Adipocyte (in vitro differentiated cells): ENCODE results near the gene LRRTM4.

Experiments used
- DNase-seq: peaks from one replicate; pipeline ENCODE4 v3.0.0-alpha.2; 2015; ENCODE audit warnings: low read depth
- H3K27me3 ChIP-seq: replicated peaks from 2 replicates; pipeline ENCODE4 v1.7.0; 2013; ENCODE audit warnings: mild to moderate bottlenecking, low read length, moderate library complexity; ENCODE audit not compliant: control insufficient read depth, insufficient read depth
- H3K36me3 ChIP-seq: 2 replicates; pipeline ENCODE4 v1.7.0; 2013; ENCODE audit warnings: low read length, mild to moderate bottlenecking, moderate library complexity; ENCODE audit not compliant: control insufficient read depth, insufficient read depth, severe bottlenecking
- H3K4me1 ChIP-seq: 2 replicates; pipeline ENCODE4 v1.7.0; 2013; ENCODE audit warnings: mild to moderate bottlenecking, low read length, moderate library complexity; ENCODE audit not compliant: control insufficient read depth, insufficient read depth
- H3K4me3 ChIP-seq: 2 replicates; pipeline ENCODE4 v1.7.0; 2013; ENCODE audit warnings: mild to moderate bottlenecking, low read length, moderate library complexity
- H3K9ac ChIP-seq: 2 replicates; pipeline ENCODE4 v1.7.0; 2013; ENCODE audit warnings: mild to moderate bottlenecking, low read length, moderate library complexity
- H3K9me3 ChIP-seq: 2 replicates; pipeline ENCODE4 v1.7.0; 2013; ENCODE audit warnings: mild to moderate bottlenecking, low read length, moderate library complexity; ENCODE audit not compliant: control insufficient read depth

The LRRTM4 gene

GRCh38 chr2:77521931-77522470 is at the start of gene LRRTM4:
Gene LRRTM4, minus strand, starts transcription at chr2:77522376.
- Histone ChIP-seq H3K27me3 (no peaks in the 10 kb centered on the region), H3K9ac (no peak within 1 kb of the TSS), H3K4me1 (no peaks in the 10 kb centered on the region), H3K4me3 (no peak within 1 kb of the TSS), H3K36me3 (no peaks in the 10 kb centered on the region), H3K9me3 (no peaks in the 10 kb centered on the region)
- DNase-seq = no peak

- Histone ChIP-seq H3K9ac (no peak overlapping the region), H3K9me3 (no peaks in the 10 kb centered on the region), H3K4me3 (no peak overlapping the region), H3K36me3 (no peaks in the 10 kb centered on the region), H3K27me3 (no peaks in the 10 kb centered on the region), H3K4me1 (no peaks in the 10 kb centered on the region)
- DNase-seq = no peak
Observed at GRCh38 chr2:77571545-77571944, 49.4 kb upstream of the LRRTM4 start.

- Histone ChIP-seq H3K36me3 (no peaks in the 10 kb centered on the region), H3K4me1 (no peaks in the 10 kb centered on the region)
- DNase-seq = no peak
Observed at GRCh38 chr2:77567723-77568122, 45.5 kb upstream of the LRRTM4 start.

GRCh38 chr2:77566582-77566981 is 44.4 kb upstream of the LRRTM4 start:
- no peak overlapping the region for H3K4me3 ChIP-seq
- no peak for DNase-seq
- H3K9ac ChIP-seq = no peak overlapping the region
- no peaks in the 10 kb centered on the region for H3K9me3 ChIP-seq
- no peaks in the 10 kb centered on the region for H3K27me3 ChIP-seq
- H3K4me1 ChIP-seq = no peaks in the 10 kb centered on the region
- no peaks in the 10 kb centered on the region for H3K36me3 ChIP-seq

More at GRCh38 chr2:77567723-77568122, 45.5 kb upstream of the LRRTM4 start:
- H3K9ac ChIP-seq = no peak overlapping the region
- H3K27me3 ChIP-seq = no peaks in the 10 kb centered on the region
- H3K9me3 ChIP-seq = no peaks in the 10 kb centered on the region
- H3K4me3 ChIP-seq = no peak overlapping the region

GRCh38 chr2:77566131-77566530 is 44.0 kb upstream of the LRRTM4 start:
- H3K27me3 ChIP-seq = no peaks in the 10 kb centered on the region
- no peak for DNase-seq
- H3K9ac ChIP-seq = no peak overlapping the region
- no peak overlapping the region for H3K4me3 ChIP-seq
- H3K9me3 ChIP-seq = no peaks in the 10 kb centered on the region
- H3K36me3 ChIP-seq = no peaks in the 10 kb centered on the region
- no peaks in the 10 kb centered on the region for H3K4me1 ChIP-seq

DNA sequence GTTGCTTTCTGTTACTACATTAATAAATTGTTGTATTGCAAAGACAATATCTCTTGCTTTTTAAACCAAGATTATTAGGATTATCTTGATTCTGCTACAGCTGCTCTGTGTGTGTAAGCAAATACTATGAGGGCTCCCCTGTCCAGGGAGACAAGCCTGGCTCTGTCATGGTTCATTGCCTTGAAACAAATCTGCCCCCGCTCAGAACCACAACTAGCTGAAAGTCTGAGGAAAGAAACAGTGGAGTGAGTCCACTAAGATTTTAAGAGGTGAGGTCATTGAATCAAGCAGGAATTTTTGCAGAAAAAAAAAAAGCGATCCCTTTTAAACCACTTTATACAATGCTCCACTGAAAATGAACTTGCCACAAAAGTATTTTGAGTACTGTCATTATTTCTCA is 30.8 kb upstream of the LRRTM4 start:
- Histone ChIP-seq H3K27me3 (no peaks in the 10 kb centered on the region), H3K36me3 (no peaks in the 10 kb centered on the region), H3K9ac (no peak overlapping the region), H3K4me1 (no peaks in the 10 kb centered on the region), H3K9me3 (peaks cover 3% of the 10 kb centered on the region), H3K4me3 (no peak overlapping the region)
- DNase-seq = no peak

- Histone ChIP-seq H3K4me1 (no peaks in the 10 kb centered on the region), H3K9ac (no peak overlapping the region), H3K9me3 (no peaks in the 10 kb centered on the region), H3K36me3 (no peaks in the 10 kb centered on the region), H3K4me3 (no peak overlapping the region), H3K27me3 (no peaks in the 10 kb centered on the region)
- no peak for DNase-seq
Observed at GRCh38 chr2:77538031-77538430, 15.9 kb upstream of the LRRTM4 start.

DNA sequence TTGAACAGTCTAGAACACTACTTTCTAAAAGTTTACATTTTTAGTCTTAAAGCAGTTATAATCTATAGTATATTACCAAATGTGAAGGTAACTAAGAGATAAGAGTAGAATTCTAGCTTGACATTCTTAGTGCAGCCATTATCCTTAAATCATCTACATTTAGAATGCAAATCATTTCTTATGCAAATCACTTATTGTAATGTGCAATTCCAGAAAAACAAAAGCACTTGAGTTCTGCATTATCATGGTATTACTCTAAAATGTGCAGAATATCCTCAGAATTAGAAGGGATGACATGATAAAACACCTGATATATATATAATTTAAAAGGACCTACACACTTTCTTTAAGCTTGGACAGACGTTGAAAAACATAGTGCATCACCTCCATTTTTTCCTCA is 712 bp upstream of the LRRTM4 start:
- H3K36me3 ChIP-seq = no peaks in the 10 kb centered on the region
- H3K9me3 ChIP-seq = no peaks in the 10 kb centered on the region
- no peak overlapping the region for H3K9ac ChIP-seq
- H3K4me1 ChIP-seq = no peaks in the 10 kb centered on the region
- DNase-seq = no peak
- no peak overlapping the region for H3K4me3 ChIP-seq
- no peaks in the 10 kb centered on the region for H3K27me3 ChIP-seq

GRCh38 chr2:77521548-77521891 is 656 bp downstream of the LRRTM4 start:
- no peaks in the 10 kb centered on the region for H3K36me3 ChIP-seq
- no peak for DNase-seq
- no peak overlapping the region for H3K9ac ChIP-seq
- no peaks in the 10 kb centered on the region for H3K9me3 ChIP-seq
- H3K27me3 ChIP-seq = no peaks in the 10 kb centered on the region
- no peaks in the 10 kb centered on the region for H3K4me1 ChIP-seq
- no peak overlapping the region for H3K4me3 ChIP-seq

GRCh38 chr2:77520641-77521547 is 1.3 kb downstream of the LRRTM4 start:
- DNase-seq = no peak
- no peak overlapping the region for H3K9ac ChIP-seq
- no peaks in the 10 kb centered on the region for H3K4me1 ChIP-seq
- H3K27me3 ChIP-seq = no peaks in the 10 kb centered on the region
- no peaks in the 10 kb centered on the region for H3K9me3 ChIP-seq
- H3K4me3 ChIP-seq = no peak overlapping the region
- no peaks in the 10 kb centered on the region for H3K36me3 ChIP-seq

GRCh38 chr2:77519888-77520506 is 2.2 kb downstream of the LRRTM4 start:
- Histone ChIP-seq H3K27me3 (no peaks in the 10 kb centered on the region), H3K36me3 (no peaks in the 10 kb centered on the region), H3K4me1 (no peaks in the 10 kb centered on the region), H3K9me3 (no peaks in the 10 kb centered on the region), H3K9ac (no peak overlapping the region), H3K4me3 (no peak overlapping the region)
- no peak for DNase-seq
